Right kidney (tissue), 1 donor: ENCODE measurements around the gene SH3RF1.
"Not testable (repeated sequence)": the region's sequence is repeated elsewhere in the genome, so short reads cannot be mapped to it uniquely, and the experiment has no call there.

Source experiments
- DNase-seq: peaks from one replicate; pipeline ENCODE4 v3.0.0-alpha.2; 2016

SH3RF1 gene

GRCh38 chr4:169201222-169202144 is 69.3 kb downstream of the SH3RF1 start:
- DNase-seq = no peak

- DNase-seq = no peak
These were observed 70.3 kb downstream of the SH3RF1 start for GRCh38 chr4:169200361-169201030.

DNA sequence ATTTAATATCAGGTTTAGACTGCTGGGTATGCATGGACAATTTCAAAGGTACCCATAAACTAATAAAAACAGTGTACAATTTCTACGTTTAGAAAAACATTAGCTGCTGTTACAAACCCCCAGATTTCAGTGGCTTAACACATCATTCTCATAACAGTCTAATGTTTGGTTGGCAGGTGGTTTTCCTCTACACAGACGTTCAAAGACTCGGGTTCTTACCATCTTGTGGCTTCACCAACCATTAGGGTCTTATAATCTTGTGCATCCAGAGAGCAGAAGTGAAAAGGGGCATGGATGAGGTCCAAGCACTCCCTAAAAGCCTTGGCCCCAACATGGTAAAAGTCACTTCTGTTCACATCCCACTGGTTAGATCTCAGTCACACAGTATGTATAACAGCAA is 71.6 kb downstream of the SH3RF1 start:
- no peak for DNase-seq

GRCh38 chr4:169198167-169198566 is 72.6 kb downstream of the SH3RF1 start:
- no peak for DNase-seq

- DNase-seq = not testable (repeated sequence)
These were observed 73.5 kb downstream of the SH3RF1 start for GRCh38 chr4:169197206-169197605.

GRCh38 chr4:169195032-169195431 is 75.7 kb downstream of the SH3RF1 start:
- no peak for DNase-seq

DNA sequence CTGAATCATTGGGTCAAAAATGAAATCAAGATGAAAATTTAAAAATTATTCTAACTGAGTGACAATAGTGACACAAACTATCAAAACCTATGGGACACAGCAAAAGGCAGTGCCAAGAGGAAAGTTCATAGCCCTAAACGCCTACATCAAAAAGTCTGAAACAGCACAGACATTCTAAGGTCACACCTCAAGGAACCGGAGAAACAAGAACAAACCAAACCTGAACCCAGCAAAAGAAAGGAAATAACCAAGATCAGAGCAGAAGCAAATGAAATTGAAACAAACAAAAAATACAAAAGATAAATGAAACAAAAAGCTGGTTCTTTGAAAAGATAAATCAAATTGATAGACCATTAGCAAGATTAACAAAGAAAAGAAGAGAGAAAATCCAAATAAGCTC is 80.8 kb downstream of the SH3RF1 start:
- not testable (repeated sequence) for DNase-seq

- DNase-seq = no peak
These were observed 81.4 kb downstream of the SH3RF1 start for GRCh38 chr4:169189372-169189771.

GRCh38 chr4:169188204-169188603 is 82.6 kb downstream of the SH3RF1 start:
- no peak for DNase-seq

GRCh38 chr4:169185133-169185956 is 85.4 kb downstream of the SH3RF1 start:
- no peak for DNase-seq

DNA sequence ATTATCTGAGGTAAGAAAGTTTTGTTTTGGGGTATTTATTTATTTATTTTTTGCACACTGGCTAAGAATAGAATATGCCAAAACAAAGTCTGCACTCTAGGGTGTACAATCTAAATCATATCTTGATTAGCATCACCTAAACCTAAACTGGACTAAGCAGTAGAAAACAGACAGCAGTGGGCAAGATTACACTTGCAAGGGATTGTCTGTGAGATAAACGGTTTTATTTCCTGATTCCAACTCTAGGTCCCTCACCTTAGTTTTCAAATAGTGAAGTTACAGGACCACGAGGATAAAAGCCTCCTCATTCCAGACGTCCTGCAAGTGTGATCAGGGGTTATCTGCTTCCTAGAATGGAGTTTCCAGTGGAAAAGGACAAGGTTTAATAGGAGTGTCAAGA is 86.1 kb downstream of the SH3RF1 start:
- no peak for DNase-seq

DNA sequence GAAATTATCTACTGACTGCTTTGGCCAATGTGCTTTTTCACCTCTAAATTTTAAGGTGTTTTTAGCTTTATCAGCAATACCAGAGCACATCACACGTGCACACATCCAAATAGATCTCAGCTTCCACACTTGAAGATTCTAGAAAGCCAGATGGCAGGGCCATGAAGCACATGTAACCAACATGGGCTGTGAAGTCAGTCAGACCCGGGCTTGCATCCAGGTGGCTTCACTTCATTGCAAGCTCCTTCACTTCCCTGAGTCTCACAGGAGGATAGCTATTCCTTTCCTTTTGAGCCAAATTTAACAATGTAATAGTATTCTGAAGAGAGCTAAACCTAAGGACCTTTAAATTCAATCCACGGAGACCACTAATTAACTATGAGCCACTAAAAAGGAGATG is 86.5 kb downstream of the SH3RF1 start:
- DNase-seq = no peak

DNA sequence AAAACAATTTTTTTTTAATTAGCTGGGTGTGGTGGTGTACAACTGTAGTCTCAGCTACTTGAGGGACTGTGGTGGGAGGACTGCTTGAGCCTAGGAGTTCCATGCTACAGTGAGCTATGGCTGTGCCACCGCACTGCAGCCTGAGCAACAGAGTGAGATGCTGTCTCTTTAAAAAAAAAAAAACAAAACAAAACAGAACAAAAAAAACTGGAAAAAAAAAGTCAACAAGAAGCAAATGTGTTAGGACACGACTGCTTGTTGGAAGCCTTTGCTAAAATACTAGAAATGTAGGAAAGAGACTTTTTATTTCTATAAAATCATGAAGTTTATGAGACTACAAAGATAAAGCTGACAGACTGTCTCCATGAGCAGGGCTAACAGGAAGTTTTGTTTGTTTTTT is 87.2 kb downstream of the SH3RF1 start:
- DNase-seq = no peak

- peak; percentile 56 for DNase-seq
These were observed 90.9 kb downstream of the SH3RF1 start for GRCh38 chr4:169179609-169180521.

- DNase-seq = not testable (repeated sequence)
These were observed 92.7 kb downstream of the SH3RF1 start for GRCh38 chr4:169178092-169178491.

GRCh38 chr4:169175476-169175875 is 95.3 kb downstream of the SH3RF1 start:
- DNase-seq = no peak

GRCh38 chr4:169175035-169175434 is 95.7 kb downstream of the SH3RF1 start:
- no peak for DNase-seq

DNA sequence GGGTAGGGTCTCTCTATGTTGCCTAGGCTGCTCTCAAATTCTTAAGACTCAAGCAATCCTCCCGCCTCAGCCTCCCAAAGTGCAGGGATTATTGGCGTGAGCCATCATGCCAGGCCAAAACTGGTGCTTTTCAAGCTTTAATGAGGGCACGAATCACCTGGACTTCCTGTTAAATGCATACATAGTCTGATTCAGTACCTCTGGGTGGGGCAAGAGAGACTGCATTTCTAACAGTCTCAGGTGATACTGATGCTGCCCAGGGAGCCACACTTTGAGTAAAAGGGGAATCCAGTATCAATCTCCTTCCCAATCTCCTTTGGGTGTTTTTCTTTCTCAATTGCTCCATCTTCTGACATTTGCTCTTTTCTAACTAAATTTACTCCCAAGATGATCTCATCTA is 96.5 kb downstream of the SH3RF1 start:
- DNase-seq = no peak

- DNase-seq = no peak
These were observed 102.5 kb downstream of the SH3RF1 start for GRCh38 chr4:169167957-169168858.

DNA sequence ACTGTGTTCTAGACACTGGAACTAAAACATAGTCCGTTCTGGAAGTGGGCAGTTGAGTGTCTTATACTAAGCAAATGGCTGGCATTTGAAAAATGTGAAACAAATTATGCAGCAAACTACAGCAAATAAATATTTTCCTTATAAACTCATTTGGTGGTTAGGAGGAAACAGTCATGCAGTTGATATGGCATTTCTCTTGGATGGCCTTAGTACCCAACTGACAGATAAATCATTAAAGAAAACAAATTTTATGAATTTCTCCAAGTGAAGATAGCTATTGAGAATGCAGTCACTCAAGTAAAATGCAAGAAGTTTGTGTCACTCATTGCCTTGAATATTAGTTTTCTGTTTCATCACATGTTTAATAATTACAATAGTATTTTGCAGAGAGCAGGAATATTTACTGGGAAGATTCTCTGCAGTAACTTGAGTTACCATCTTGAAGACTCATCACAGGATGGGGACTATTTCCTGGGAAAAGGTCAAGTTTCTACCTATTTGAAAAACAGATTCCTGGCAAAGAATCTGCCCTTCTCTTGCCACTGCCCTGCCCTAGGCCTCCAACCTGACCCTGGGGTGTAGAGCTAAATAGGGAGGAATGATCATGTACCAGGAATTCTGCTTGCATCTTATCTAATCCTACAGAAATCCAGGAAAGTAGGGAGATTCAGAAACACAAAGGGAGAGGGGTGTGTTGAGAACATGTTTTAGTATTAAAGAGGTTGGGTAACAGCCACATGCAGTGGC is 105.9 kb downstream of the SH3RF1 start:
- DNase-seq = no peak
